HepG2 (cell line): ENCODE results near the gene GLUL. TPM values are rescaled to one million over a fixed set of nuclear protein-coding genes. Genes with fewer than 3 reads are reported as not detected.
A peak's percentile ranks its signal among the peaks of the same experiment; 100 is the strongest.

Experiments used
- ARID3A ChIP-seq: IDR thresholded peaks from 2 replicates; pipeline ENCODE4 v1.6.1; 2012; ENCODE audit warnings: low read depth, low read length, improper control_type of control experiment
- FOSL1 ChIP-seq: sonication (generic); formaldehyde crosslinking; IDR thresholded peaks from 2 replicates; pipeline ENCODE4 v1.9.0; 2021; ENCODE audit warnings: missing genetic modification reagents, borderline replicate concordance
- GLMP ChIP-seq: sonication (generic); formaldehyde crosslinking; IDR thresholded peaks from 2 replicates; pipeline ENCODE4 v1.9.0; 2021; ENCODE audit warnings: missing genetic modification reagents, mild to moderate bottlenecking, borderline replicate concordance
- IKZF1 ChIP-seq: fragments of 450-650 bp; IDR thresholded peaks from 2 replicates; pipeline ENCODE4 v1.7.1; 2016
- KDM4B ChIP-seq: sonication (generic); formaldehyde crosslinking; IDR thresholded peaks from 2 replicates; pipeline ENCODE4 v1.4.0; 2020; ENCODE audit warnings: missing genetic modification reagents
- KLF11 ChIP-seq: IDR thresholded peaks from 2 replicates; pipeline ENCODE4 v1.6.1; 2016; ENCODE audit warnings: missing compliant biosample characterization
- MIXL1 ChIP-seq: IDR thresholded peaks from 2 replicates; pipeline ENCODE4 v1.6.1; 2016
- MLX ChIP-seq: IDR thresholded peaks from 2 replicates; pipeline ENCODE4 v1.6.1; 2016
- NCOR1 ChIP-seq: fragments of 200-600 bp; sonication (generic); IDR thresholded peaks from 2 replicates; pipeline ENCODE4 v1.7.0; 2017; ENCODE audit warnings: antibody characterized with exemption, low read length, borderline replicate concordance
- RXRB ChIP-seq: IDR thresholded peaks from 2 replicates; pipeline ENCODE4 v1.6.1; 2016; ENCODE audit warnings: borderline replicate concordance, missing genetic modification reagents, missing compliant biosample characterization
- SMAD3 ChIP-seq: sonication (generic); formaldehyde crosslinking; IDR thresholded peaks from 2 replicates; pipeline ENCODE4 v1.4.0; 2020; ENCODE audit warnings: missing genetic modification reagents
- SP4 ChIP-seq: sonication (generic); formaldehyde crosslinking; IDR thresholded peaks from 2 replicates; pipeline ENCODE4 v1.8.1; 2023; ENCODE audit warnings: mild to moderate bottlenecking, missing genetic modification reagents
- TAF15 ChIP-seq: fragments of 200-400 bp; formaldehyde crosslinking; IDR thresholded peaks from one replicate; pipeline ENCODE4 v1.6.1; 2018; ENCODE audit warnings: mild to moderate bottlenecking, low read depth, low read length; ENCODE audit not compliant: poor library complexity, severe bottlenecking
- ZBTB38 ChIP-seq: sonication (generic); formaldehyde crosslinking; IDR thresholded peaks from 2 replicates; pipeline ENCODE4 v1.5.1; 2020; ENCODE audit warnings: mild to moderate bottlenecking, missing genetic modification reagents
- ZFP1 ChIP-seq: IDR thresholded peaks from 2 replicates; pipeline ENCODE4 v1.6.1; 2016
- ZMAT5 ChIP-seq: sonication (generic); formaldehyde crosslinking; IDR thresholded peaks from 2 replicates; pipeline ENCODE4 v1.5.0; 2020; ENCODE audit warnings: mild to moderate bottlenecking, low read depth, missing genetic modification reagents, borderline replicate concordance
- ZNF17 ChIP-seq: sonication (generic); formaldehyde crosslinking; IDR thresholded peaks from 2 replicates; pipeline ENCODE4 v1.5.0; 2020; ENCODE audit warnings: mild to moderate bottlenecking, missing genetic modification reagents
- ZNF414 ChIP-seq: sonication (generic); formaldehyde crosslinking; IDR thresholded peaks from 2 replicates; pipeline ENCODE4 v1.5.0; 2020; ENCODE audit warnings: missing genetic modification reagents
- ZNF549 ChIP-seq: sonication (generic); formaldehyde crosslinking; IDR thresholded peaks from 2 replicates; pipeline ENCODE4 v1.5.0; 2020; ENCODE audit warnings: missing genetic modification reagents
- ZNF574 ChIP-seq: sonication (generic); formaldehyde crosslinking; IDR thresholded peaks from 2 replicates; pipeline ENCODE4 v1.4.0; 2020; ENCODE audit warnings: missing genetic modification reagents
- ZNF678 ChIP-seq: sonication (generic); formaldehyde crosslinking; IDR thresholded peaks from 2 replicates; pipeline ENCODE4 v1.4.0; 2020; ENCODE audit warnings: mild to moderate bottlenecking, missing genetic modification reagents
- ZSCAN9 ChIP-seq: IDR thresholded peaks from 2 replicates; pipeline ENCODE4 v1.6.1; 2016; ENCODE audit warnings: borderline replicate concordance
- polyA plus RNA-seq, 8 experiments: library from polyadenylated mRNA; depleted of rRNA in 3 of 8; stranded (reverse) in 7 of 8; unstranded in 1 of 8; fragments of >200 nt; fragmentation: Illumina TruSeq in 4 of 8; extraction: Trizol in 4 of 8; gene quantifications; 2 replicates each; pipeline versions ENCODE4 v1.2.1 to v1.2.3, GENCODE V29; 2011 to 2016; ENCODE audit warnings: low read depth in 4 of 8, missing spikeins in 1 of 8, mixed read lengths in 1 of 8; ENCODE audit not compliant: insufficient read depth in 1 of 8
- total RNA-seq, 5 experiments: library from RNA; depleted of rRNA; stranded (reverse); fragments of >200 nt; fragmentation: Illumina TruSeq; extraction: Trizol; gene quantifications; 2 replicates each; pipeline ENCODE4 v1.2.3, GENCODE V29; 2016; ENCODE audit warnings: low read depth in 1 of 5

Gene GLUL
- total and polyA plus RNA-seq, 2 of the 13 experiments (the other 11 are each of a cell fraction or from before 2014, with no cell fraction given), result 423 to 827 TPM

GRCh38 chr1:182391362-182392049 lies at the start of gene GLUL (continued):
- TF ChIP-seq ZMAT5 (CRISPR knock-in tag), result no peak
- no peak for TF ChIP-seq ZNF549 (CRISPR knock-in tag)
- TF ChIP-seq KLF11 (CRISPR knock-in tag), result no peak
- TF ChIP-seq IKZF1, result no peak
- TF ChIP-seq NCOR1, result no peak
- TF ChIP-seq ZNF574, result peak; percentile 78
- TF ChIP-seq ZSCAN9 (CRISPR knock-in tag), result peak; percentile 15; the same call in 1 of the 2 replicates
- TF ChIP-seq ZNF678, result peak; percentile 85; the same call in 1 of the 2 replicates
- no peak for TF ChIP-seq GLMP
- TF ChIP-seq TAF15, result peak; percentile 36
- no peak for TF ChIP-seq RXRB (CRISPR knock-in tag)
- TF ChIP-seq SP4, result peak; percentile 83
- no peak for TF ChIP-seq FOSL1 (CRISPR knock-in tag)
- no peak for TF ChIP-seq ARID3A
- TF ChIP-seq KDM4B, result no peak
- TF ChIP-seq SMAD3 (CRISPR knock-in tag), result peak; percentile 62
- 0 out of 2 replicates have a peak, but pooled peaks have one; percentile 50 for TF ChIP-seq ZNF414 (CRISPR knock-in tag)
- TF ChIP-seq ZFP1 (CRISPR knock-in tag), result 0 out of 2 replicates have a peak, but pooled peaks have one; percentile 17
- no peak for TF ChIP-seq MIXL1 (CRISPR knock-in tag)
- TF ChIP-seq ZBTB38, result no peak
- TF ChIP-seq ZNF17 (CRISPR knock-in tag), result no peak
- TF ChIP-seq MLX (CRISPR knock-in tag), result no peak
